NOMO-1 (cell line): Measurements from ENCODE around the gene R3HDML.
"Not testable (repeated sequence)": the region's sequence is repeated elsewhere in the genome, so short reads cannot be mapped to it uniquely, and the experiment has no call there.

Experiments
- DNase-seq, 2 experiments: peaks; one replicate each; lab custom pipeline; 2025; ENCODE audit not compliant: unreplicated experiment in 2 of 2; lab: John Stamatoyannopoulos, UW

R3HDML gene

GRCh38 chr20:44336725-44337380 lies at the start of gene R3HDML:
TSS of gene R3HDML (plus strand) at chr20:44337043. CDS start at chr20:44337158, 115 bp downstream.
- no peak for DNase-seq

- DNase-seq = no peak
Observed at GRCh38 chr20:44287272-44288097, 49.4 kb upstream of the R3HDML start.

- DNase-seq = no peak
Observed at GRCh38 chr20:44288252-44288651, 48.6 kb upstream of the R3HDML start.

- DNase-seq = no peak
Observed at GRCh38 chr20:44291754-44292153, 45.1 kb upstream of the R3HDML start.

GRCh38 chr20:44296011-44296410 lies 40.8 kb upstream of the R3HDML start:
- no peak for DNase-seq

- DNase-seq = no peak
Observed at GRCh38 chr20:44297721-44298120, 39.1 kb upstream of the R3HDML start.

GRCh38 chr20:44299011-44299535 lies 37.8 kb upstream of the R3HDML start:
- DNase-seq = not testable (repeated sequence)

- no peak for DNase-seq
Observed at GRCh38 chr20:44301285-44301684, 35.6 kb upstream of the R3HDML start.

- no peak for DNase-seq
Observed at GRCh38 chr20:44302026-44302669, 34.7 kb upstream of the R3HDML start.

- DNase-seq = no peak
Observed at GRCh38 chr20:44302736-44303135, 34.1 kb upstream of the R3HDML start.

- DNase-seq = no peak
Observed at GRCh38 chr20:44304383-44304782, 32.5 kb upstream of the R3HDML start.

GRCh38 chr20:44306927-44307326 lies 29.9 kb upstream of the R3HDML start:
- no peak for DNase-seq

- DNase-seq = peak; percentile 20 to 23
Observed at GRCh38 chr20:44309763-44310663, 26.8 kb upstream of the R3HDML start.

- peak; percentile 92 to 95 for DNase-seq
Observed at GRCh38 chr20:44310664-44311639, 25.9 kb upstream of the R3HDML start, which contains the start of gene FITM2. TSS of gene FITM2 (minus strand) at chr20:44311202. CDS start at chr20:44311148, 54 bp downstream.

GRCh38 chr20:44314870-44315269 lies 22.0 kb upstream of the R3HDML start:
- no peak for DNase-seq

- DNase-seq = peak in 1 of 2 experiments; percentile 8
Observed at GRCh38 chr20:44319839-44320422, 16.9 kb upstream of the R3HDML start.

GRCh38 chr20:44324343-44324742 lies 12.5 kb upstream of the R3HDML start:
- DNase-seq = no peak

GRCh38 chr20:44326391-44327159 lies 10.3 kb upstream of the R3HDML start:
- no peak for DNase-seq
